Osteoblast (primary cell): ENCODE results near the gene FBXO28. TPM values are rescaled to one million over a fixed set of nuclear protein-coding genes. Genes with fewer than 3 reads are reported as not detected.

Experiments
- DNase-seq: peaks from one replicate; pipeline ENCODE4 v3.0.0; 2011; ENCODE audit warnings: low spot score, mixed read lengths; ENCODE audit not compliant: insufficient read length; ENCODE audit errors: missing footprints
- H2AFZ ChIP-seq: 2 replicates; pipeline ENCODE4 v1.6.0; 2011; ENCODE audit warnings: mild to moderate bottlenecking, low read length
- H3K27ac ChIP-seq: 2 replicates; pipeline ENCODE4 v1.5.1; 2011; ENCODE audit warnings: mild to moderate bottlenecking, low read depth, low read length, moderate library complexity
- H3K27me3 ChIP-seq: 2 replicates; pipeline ENCODE4 v1.6.0; 2012; ENCODE audit warnings: mild to moderate bottlenecking, control low read depth, inconsistent platforms, low read length, moderate library complexity; ENCODE audit not compliant: insufficient read depth
- H3K36me3 ChIP-seq: 2 replicates; pipeline ENCODE4 v1.5.1; 2011; ENCODE audit warnings: mild to moderate bottlenecking, low read length, control low read depth, moderate library complexity; ENCODE audit not compliant: insufficient read depth
- H3K4me1 ChIP-seq: 2 replicates; pipeline ENCODE4 v1.5.1; 2011; ENCODE audit warnings: mild to moderate bottlenecking, low read length, control low read depth, moderate library complexity; ENCODE audit not compliant: insufficient read depth
- H3K4me2 ChIP-seq: 2 replicates; pipeline ENCODE4 v1.6.0; 2011; ENCODE audit warnings: mild to moderate bottlenecking, low read length; ENCODE audit not compliant: insufficient read depth
- H3K4me3 ChIP-seq: fragments of 200-600 bp; sonication (generic); 3 replicates; pipeline ENCODE4 v1.5.1; 2012; ENCODE audit warnings: mild to moderate bottlenecking, low read length, inconsistent platforms; ENCODE audit not compliant: insufficient read depth
- H3K79me2 ChIP-seq: 2 replicates; pipeline ENCODE4 v1.6.0; 2012; ENCODE audit warnings: mild to moderate bottlenecking, low read length, control low read depth, inconsistent platforms; ENCODE audit not compliant: insufficient read depth
- H3K9me3 ChIP-seq: 2 replicates; pipeline ENCODE4 v1.5.1; 2011; ENCODE audit warnings: low read depth, low read length, control low read depth
- H4K20me1 ChIP-seq: 2 replicates; pipeline ENCODE4 v1.6.0; 2012; ENCODE audit warnings: mild to moderate bottlenecking, low read length, control low read depth; ENCODE audit not compliant: insufficient read depth
- total RNA-seq: library from RNA; depleted of rRNA; stranded (reverse); fragments of >200 nt; gene quantifications from 2 replicates; pipeline ENCODE4 v1.2.3, GENCODE V29; 2012
- TF ChIP-seq, protein P1 (sequence below): IDR thresholded peaks from 2 replicates; pipeline ENCODE4 v1.5.1; 2011; ENCODE audit warnings: mild to moderate bottlenecking, low read depth, low read length, moderate library complexity; ENCODE audit errors: extremely low read depth

FBXO28 gene
- total RNA-seq, 1 donor: 35.5 TPM

DNA sequence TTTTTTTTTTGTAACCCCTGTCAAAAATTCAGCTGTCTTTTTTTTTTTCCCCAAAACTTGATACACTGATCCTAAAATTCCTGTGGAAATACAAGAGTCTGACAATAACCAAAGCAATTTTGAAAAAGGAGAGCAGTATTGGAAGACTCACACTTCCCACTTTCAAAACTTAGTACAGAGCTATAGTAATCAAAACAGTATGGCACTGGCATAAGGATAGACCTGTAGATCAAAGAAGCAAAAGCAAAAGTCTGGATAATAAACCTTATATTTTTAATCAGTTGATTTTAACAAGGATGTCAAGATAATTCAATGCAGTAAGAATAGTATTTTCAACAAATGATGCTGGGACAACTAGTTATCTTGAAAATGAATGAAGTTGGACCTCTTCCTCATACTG lies 17.3 kb downstream of the FBXO28 start:
- TF ChIP-seq, protein P1, sequence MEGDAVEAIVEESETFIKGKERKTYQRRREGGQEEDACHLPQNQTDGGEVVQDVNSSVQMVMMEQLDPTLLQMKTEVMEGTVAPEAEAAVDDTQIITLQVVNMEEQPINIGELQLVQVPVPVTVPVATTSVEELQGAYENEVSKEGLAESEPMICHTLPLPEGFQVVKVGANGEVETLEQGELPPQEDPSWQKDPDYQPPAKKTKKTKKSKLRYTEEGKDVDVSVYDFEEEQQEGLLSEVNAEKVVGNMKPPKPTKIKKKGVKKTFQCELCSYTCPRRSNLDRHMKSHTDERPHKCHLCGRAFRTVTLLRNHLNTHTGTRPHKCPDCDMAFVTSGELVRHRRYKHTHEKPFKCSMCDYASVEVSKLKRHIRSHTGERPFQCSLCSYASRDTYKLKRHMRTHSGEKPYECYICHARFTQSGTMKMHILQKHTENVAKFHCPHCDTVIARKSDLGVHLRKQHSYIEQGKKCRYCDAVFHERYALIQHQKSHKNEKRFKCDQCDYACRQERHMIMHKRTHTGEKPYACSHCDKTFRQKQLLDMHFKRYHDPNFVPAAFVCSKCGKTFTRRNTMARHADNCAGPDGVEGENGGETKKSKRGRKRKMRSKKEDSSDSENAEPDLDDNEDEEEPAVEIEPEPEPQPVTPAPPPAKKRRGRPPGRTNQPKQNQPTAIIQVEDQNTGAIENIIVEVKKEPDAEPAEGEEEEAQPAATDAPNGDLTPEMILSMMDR: no peak
- DNase-seq: no peak
- Histone ChIP-seq H3K36me3 (peaks cover 28% of the 10 kb centered on the region), H3K79me2 (peaks cover 33% of the 10 kb centered on the region), H4K20me1 (peaks cover 18% of the 10 kb centered on the region), H3K4me2 (no peak overlapping the region), H2AFZ (no peak overlapping the region), H3K9me3 (no peaks in the 10 kb centered on the region), H3K4me1 (peaks cover 12% of the 10 kb centered on the region), H3K27me3 (no peaks in the 10 kb centered on the region), H3K27ac (no peak overlapping the region), H3K4me3 (no peak overlapping the region)

DNA sequence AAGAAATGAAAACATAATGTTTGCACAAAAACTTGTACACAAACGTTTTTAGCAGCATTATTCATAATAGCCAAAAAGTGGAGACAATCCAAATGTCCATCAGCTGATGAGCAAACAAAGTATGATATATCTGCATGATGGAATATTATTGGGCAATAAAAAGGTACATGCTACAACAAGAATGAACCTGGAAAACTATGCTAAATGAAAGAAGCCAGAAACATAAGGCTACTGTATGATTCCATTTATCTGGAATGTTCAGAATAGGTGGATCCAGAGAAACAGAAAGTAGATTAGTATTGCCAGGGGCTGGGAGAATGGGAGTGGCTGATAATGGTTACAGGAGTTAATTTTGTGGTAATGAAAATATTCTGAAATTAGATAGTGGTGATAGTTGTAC lies 19.0 kb downstream of the FBXO28 start:
- H3K9me3 ChIP-seq: no peaks in the 10 kb centered on the region
- no peaks in the 10 kb centered on the region for H3K27me3 ChIP-seq
- H3K79me2 ChIP-seq: peaks cover 18% of the 10 kb centered on the region
- no peak overlapping the region for H3K4me2 ChIP-seq
- H4K20me1 ChIP-seq: peaks cover 11% of the 10 kb centered on the region
- H2AFZ ChIP-seq: no peak overlapping the region
- H3K4me3 ChIP-seq: no peak overlapping the region
- peaks cover 7% of the 10 kb centered on the region for H3K4me1 ChIP-seq
- TF ChIP-seq, protein P1: no peak
- H3K27ac ChIP-seq: no peak overlapping the region
- no peak for DNase-seq
- H3K36me3 ChIP-seq: peaks cover 28% of the 10 kb centered on the region

DNA sequence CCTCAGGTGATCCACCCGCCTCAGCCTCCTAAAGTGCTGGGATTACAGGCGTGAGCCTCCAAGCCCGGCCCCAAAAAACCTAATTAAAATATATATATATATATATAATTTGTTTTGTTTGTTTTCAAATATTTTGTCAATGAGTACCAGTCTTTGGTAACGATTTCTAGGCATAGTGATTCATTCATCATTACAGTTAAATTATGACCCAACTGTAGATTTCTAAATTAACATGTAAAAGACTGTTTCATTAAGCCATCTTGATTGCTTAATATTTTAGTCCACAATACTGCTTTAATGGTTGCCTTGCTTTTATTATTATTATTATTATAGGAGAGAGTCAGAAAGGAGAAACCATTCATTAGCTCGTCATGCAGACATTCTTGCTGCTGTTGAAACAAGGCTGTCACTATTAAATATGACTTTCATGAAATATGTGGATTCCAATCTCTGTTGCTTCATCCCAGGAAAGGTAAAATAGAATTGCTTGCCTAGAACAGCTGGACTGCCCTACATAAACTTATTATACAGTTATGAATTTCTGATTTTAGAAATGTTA lies 19.9 kb downstream of the FBXO28 start:
- Histone ChIP-seq H2AFZ (no peak overlapping the region), H3K36me3 (peaks cover 35% of the 10 kb centered on the region), H3K4me2 (no peak overlapping the region), H3K9me3 (no peaks in the 10 kb centered on the region), H3K27ac (no peak overlapping the region), H4K20me1 (peaks cover 5% of the 10 kb centered on the region), H3K27me3 (no peaks in the 10 kb centered on the region), H3K4me3 (no peak overlapping the region), H3K79me2 (peaks cover 10% of the 10 kb centered on the region), H3K4me1 (no peaks in the 10 kb centered on the region)
- TF ChIP-seq, protein P1: no peak
- DNase-seq: no peak

DNA sequence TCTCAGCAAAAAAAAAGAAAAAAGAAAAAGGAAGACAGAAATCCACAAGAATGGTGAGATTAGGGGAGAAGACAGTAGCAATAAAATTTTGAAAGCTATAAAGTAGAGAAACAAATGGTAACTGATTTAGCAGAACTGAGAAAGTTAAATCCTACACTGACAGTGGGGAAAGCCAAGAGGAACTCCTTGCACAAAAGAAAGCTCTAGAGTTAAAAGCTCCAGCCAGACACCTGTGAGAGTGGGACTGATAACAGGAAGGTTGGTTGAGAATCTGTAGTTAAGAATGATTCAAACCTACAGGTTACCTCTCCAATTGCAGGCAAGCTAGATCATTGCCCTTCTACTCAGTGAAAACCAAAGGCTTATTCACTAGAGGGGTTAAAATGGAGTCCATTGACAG lies 23.6 kb downstream of the FBXO28 start:
- Histone ChIP-seq H3K4me3 (no peak overlapping the region), H3K36me3 (peaks cover 22% of the 10 kb centered on the region), H2AFZ (no peak overlapping the region), H3K27me3 (no peaks in the 10 kb centered on the region), H3K4me2 (no peak overlapping the region), H3K4me1 (no peaks in the 10 kb centered on the region), H3K79me2 (no peaks in the 10 kb centered on the region), H3K9me3 (no peaks in the 10 kb centered on the region), H4K20me1 (no peaks in the 10 kb centered on the region), H3K27ac (no peak overlapping the region)
- TF ChIP-seq, protein P1: no peak
- DNase-seq: no peak
